GM21619 (cell line): ENCODE results near the gene IFNL2.

ENCODE experiments used
- ATAC-seq: cut with Tn5 transposase; IDR thresholded peaks from one replicate; pipeline ENCODE4 v1.9.1; 2021; ENCODE audit not compliant: unreplicated experiment

IFNL2 gene

DNA sequence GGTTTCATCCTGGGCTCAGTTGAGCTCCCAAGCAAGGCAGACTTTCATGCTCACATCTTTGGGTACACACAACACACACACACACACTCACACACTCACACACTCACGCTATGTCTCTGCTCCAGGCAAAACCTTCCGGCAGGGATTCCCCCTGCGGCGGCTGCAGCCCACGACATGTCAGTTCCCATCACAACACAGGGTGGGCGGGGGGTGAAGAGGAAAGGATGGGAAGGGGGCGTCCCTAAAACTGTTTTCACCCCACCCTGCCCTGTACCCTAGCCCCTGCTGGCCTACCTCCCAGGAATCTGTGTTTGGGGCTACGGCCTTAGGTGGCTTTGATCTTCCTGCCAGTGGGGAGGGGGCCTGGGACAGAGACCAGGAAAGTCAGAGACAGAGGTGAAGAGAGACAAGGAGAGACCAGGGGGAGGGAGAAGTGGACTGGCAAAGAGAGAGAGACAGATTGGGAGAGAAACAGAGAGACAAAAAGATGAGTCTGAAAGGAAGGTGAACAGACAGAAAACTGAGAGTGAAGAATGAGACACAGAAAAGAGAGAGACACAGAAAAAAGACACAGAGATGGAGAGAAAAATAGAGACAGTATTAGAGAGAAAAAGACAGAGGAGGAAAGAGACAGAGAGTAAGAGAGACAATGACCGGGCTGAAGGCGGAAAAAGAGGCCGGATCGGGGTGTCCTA, 48.6 kb downstream of the IFNL2 start:
- no peak for ATAC-seq

DNA sequence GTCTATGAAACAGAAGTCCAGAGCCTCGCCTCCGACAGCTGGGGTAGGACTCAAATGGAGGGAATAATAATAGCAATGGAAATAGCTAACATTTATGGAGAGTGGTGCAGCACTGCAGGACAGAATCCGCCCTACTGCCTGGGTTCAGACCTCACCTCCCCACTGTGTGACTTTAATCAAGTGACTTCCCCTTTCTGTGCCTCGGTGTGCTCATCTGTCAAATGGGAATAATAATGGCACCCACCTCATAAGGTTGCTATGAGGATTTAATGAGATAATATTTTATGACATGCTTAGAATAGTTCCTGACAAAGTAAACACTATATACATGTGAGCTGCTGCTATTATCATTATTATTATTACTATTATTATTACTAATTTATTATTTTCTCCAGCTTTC, 49.3 kb downstream of the IFNL2 start:
- no peak for ATAC-seq

DNA sequence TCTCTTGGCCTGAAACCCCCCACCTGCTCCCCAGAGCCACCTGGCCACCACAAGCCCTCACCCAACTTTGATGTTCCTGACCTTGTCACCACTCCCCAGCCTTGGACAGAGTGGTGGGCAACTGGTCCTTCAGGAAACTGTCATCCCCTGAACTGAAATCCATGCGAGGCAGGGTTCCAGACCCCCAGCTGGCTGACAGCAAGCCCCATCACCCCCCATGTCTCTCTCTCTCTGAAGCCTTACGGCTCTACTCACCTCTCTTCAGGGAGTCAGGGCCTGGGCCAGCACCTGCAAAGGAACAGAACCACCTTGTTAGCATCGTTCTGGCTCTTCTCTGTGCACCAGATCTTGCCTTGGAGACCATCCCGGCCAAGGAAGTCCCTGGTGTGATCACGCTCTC, 49.9 kb downstream of the IFNL2 start:
- ATAC-seq: no peak

DNA sequence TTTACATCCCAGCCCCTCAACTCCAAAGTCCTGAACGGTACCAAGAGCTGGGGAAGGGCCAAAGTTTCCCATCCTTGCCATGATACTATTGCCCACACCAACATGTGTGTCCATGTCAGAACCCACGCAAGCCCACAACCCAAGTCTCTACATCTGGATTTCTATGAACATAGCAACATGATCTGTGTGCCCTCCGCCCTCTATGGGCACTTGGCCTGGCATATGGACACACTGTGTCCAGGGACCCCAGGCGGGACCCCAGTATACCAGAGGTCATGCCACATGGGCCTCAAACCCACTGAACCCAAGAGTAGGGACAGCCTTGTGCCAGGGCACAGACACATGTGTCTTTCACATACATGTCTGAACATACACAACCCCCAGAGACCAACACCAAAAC, 50.5 kb downstream of the IFNL2 start:
- ATAC-seq: no peak

DNA sequence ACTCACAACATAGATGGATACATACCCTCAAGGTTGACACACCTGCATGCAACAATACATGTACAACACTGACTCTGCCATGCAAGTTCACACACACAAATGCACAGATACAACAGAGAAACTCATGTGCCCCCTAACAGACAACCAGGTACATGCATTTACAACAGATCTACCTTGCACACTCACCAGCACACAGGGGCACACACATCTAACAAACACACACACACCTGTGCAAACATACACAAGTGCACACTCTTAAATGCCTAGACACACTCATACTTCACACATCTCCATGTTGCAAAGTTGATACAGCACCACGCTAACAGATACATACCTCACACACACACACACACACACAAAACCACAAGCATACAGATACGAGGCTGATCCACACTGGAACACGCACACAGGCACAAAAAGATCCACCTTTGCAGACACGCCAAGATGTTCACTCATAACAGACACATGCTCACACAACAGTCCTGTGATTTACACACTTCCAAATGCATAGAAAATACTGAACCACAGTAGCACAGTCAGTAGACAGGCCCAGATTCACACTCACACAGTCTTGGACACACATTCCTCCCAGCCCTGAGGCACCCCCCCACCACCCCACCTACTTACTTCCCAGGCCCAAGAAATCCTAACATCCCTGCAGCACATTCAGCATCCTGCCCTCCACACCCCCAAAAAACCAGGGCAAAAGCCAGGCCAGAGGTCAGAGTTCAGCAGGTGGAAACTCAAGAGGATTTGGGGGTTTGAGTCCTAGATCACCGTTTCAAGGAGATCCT, 51.1 kb downstream of the IFNL2 start:
- no peak for ATAC-seq
